Measurements from ENCODE around the gene ACSF3. TPM values are rescaled to one million over a fixed set of nuclear protein-coding genes. Genes with fewer than 3 reads are reported as not detected.

ACSF3 gene
- total RNA-seq, 2 experiments from 2014 or later: 44.7 to 49.5 TPM

GRCh38 chr16:89054261-89054661 lies 39.4 kb upstream of the ACSF3 start:
- intact Hi-C loops (cut with DNase I, micrococcal nuclease): no loop called here
- Histone ChIP-seq H3K4me3 (ENCODE audit: low read length) (no peak overlapping the region), H3K27me3 (ENCODE audit: control insufficient read depth in 1 of 2, insufficient read depth in 2 of 2, low read length in 2 of 2) (no peaks in the 10 kb centered on the region), H3K4me1 (ENCODE audit: insufficient read depth, low read length) (peaks cover 16% of the 10 kb centered on the region), H3K27ac (ENCODE audit: low read depth in 1 of 2, low read length in 2 of 2) (no peak overlapping the region), H3K9me3 (ENCODE audit: control insufficient read depth in 1 of 2, insufficient read depth in 1 of 2, low read length in 2 of 2) (peaks cover 0 to 7% of the 10 kb centered on the region in 2 experiments), H3K36me3 (ENCODE audit: insufficient read depth, low read length) (no peaks in the 10 kb centered on the region)
- ATAC-seq (ENCODE audit: poor library complexity) (no peak), DNase-seq (no peak)
- no peak overlapping the region for H3K4me3 Mint-ChIP-seq
- POLR2A ChIA-PET: no interaction called here
- H3K4me1 Mint-ChIP-seq (ENCODE audit: low read depth): no peaks in the 10 kb centered on the region
- TF ChIP-seq CTCF (IDR thresholded peaks at IDR 0.05): no peak
- no peak overlapping the region for H3K27ac Mint-ChIP-seq
- H3K9me3 Mint-ChIP-seq: no peaks in the 10 kb centered on the region
- H3K27me3 Mint-ChIP-seq: no peaks in the 10 kb centered on the region
- no peaks in the 10 kb centered on the region for H3K36me3 Mint-ChIP-seq (ENCODE audit: low read depth)
- CTCF ChIA-PET: no interaction called here

GRCh38 chr16:89054714-89055113 lies 38.9 kb upstream of the ACSF3 start:
- H3K36me3 ChIP-seq (ENCODE audit: insufficient read depth, low read length): no peaks in the 10 kb centered on the region
- H3K27me3 ChIP-seq (ENCODE audit: control insufficient read depth in 1 of 2, insufficient read depth in 2 of 2, low read length in 2 of 2): no peaks in the 10 kb centered on the region
- no peaks in the 10 kb centered on the region for H3K4me1 Mint-ChIP-seq (ENCODE audit: low read depth)
- peaks cover 16% of the 10 kb centered on the region for H3K4me1 ChIP-seq (ENCODE audit: insufficient read depth, low read length)
- no peak for DNase-seq
- H3K9me3 ChIP-seq (ENCODE audit: control insufficient read depth in 1 of 2, insufficient read depth in 1 of 2, low read length in 2 of 2): peaks cover 0 to 7% of the 10 kb centered on the region in 2 experiments
- H3K27me3 Mint-ChIP-seq: no peaks in the 10 kb centered on the region
- no peaks in the 10 kb centered on the region for H3K36me3 Mint-ChIP-seq (ENCODE audit: low read depth)
- CTCF ChIA-PET: no interaction called here
- intact Hi-C loops (cut with DNase I, micrococcal nuclease): no loop called here
- no peak for TF ChIP-seq CTCF (IDR thresholded peaks at IDR 0.05)
- H3K27ac ChIP-seq (ENCODE audit: low read depth in 1 of 2, low read length in 2 of 2): no peak overlapping the region
- POLR2A ChIA-PET: no interaction called here
- ATAC-seq (ENCODE audit: poor library complexity): no peak
- no peak overlapping the region for H3K4me3 ChIP-seq (ENCODE audit: low read length)
- no peaks in the 10 kb centered on the region for H3K9me3 Mint-ChIP-seq
- no peak overlapping the region for H3K27ac Mint-ChIP-seq
- no peak overlapping the region for H3K4me3 Mint-ChIP-seq

GRCh38 chr16:89055313-89055712 lies 38.3 kb upstream of the ACSF3 start:
- H3K9me3 ChIP-seq (ENCODE audit: control insufficient read depth in 1 of 2, insufficient read depth in 1 of 2, low read length in 2 of 2): peaks cover 0 to 7% of the 10 kb centered on the region in 2 experiments
- Mint-ChIP-seq H3K27ac (no peak overlapping the region), H3K4me3 (no peak overlapping the region), H3K4me1 (ENCODE audit: low read depth) (no peaks in the 10 kb centered on the region), H3K27me3 (no peaks in the 10 kb centered on the region), H3K9me3 (no peaks in the 10 kb centered on the region), H3K36me3 (ENCODE audit: low read depth) (no peaks in the 10 kb centered on the region)
- CTCF ChIA-PET: no interaction called here
- ATAC-seq (ENCODE audit: poor library complexity) (no peak), DNase-seq (no peak)
- H3K36me3 ChIP-seq (ENCODE audit: insufficient read depth, low read length): no peaks in the 10 kb centered on the region
- POLR2A ChIA-PET: no interaction called here
- H3K4me3 ChIP-seq (ENCODE audit: low read length): no peak overlapping the region
- intact Hi-C loops (cut with DNase I, micrococcal nuclease): no loop called here
- TF ChIP-seq CTCF (IDR thresholded peaks at IDR 0.05): no peak
- peaks cover 16% of the 10 kb centered on the region for H3K4me1 ChIP-seq (ENCODE audit: insufficient read depth, low read length)
- no peaks in the 10 kb centered on the region for H3K27me3 ChIP-seq (ENCODE audit: control insufficient read depth in 1 of 2, insufficient read depth in 2 of 2, low read length in 2 of 2)
- no peak overlapping the region for H3K27ac ChIP-seq (ENCODE audit: low read depth in 1 of 2, low read length in 2 of 2)

Data from CD4-positive, alpha-beta T cell (primary cell).